ENCODE results near the gene TRIM9.
A peak's percentile ranks its signal among the peaks of the same experiment; 100 is the strongest.

DNA sequence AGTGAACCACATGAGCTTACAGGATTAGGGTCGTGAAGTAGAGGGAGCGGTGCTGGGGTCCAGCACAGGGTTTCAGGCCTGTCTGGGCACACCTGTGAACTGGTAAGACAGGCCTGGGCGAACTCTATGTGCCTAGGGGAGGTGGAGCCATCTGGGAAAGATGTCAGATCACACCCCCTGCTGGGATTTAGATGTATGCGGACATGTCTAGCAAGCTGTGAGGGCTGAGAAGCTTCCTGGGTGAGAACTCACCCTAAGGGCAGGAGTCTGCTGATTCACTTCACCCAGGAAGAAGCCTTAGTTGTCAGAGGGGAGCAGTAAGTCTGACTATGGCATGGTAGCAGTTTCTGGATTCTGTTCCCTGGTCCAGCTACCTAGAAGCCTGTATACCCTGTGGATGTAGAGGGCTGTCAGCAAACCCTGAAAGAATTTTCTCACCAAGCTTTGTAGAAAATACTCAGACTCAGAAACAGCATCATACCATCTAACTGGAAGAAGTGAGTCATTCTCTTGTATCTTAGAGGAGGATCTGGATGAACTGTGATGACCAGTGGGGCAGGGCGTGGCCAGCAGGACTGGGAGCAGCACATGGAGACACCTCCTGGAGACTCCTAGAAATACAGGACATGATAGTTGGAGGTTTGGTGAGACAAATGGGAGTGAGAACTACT, 139.4 kb downstream of the TRIM9 start:
- TF ChIP-seq, protein P1, sequence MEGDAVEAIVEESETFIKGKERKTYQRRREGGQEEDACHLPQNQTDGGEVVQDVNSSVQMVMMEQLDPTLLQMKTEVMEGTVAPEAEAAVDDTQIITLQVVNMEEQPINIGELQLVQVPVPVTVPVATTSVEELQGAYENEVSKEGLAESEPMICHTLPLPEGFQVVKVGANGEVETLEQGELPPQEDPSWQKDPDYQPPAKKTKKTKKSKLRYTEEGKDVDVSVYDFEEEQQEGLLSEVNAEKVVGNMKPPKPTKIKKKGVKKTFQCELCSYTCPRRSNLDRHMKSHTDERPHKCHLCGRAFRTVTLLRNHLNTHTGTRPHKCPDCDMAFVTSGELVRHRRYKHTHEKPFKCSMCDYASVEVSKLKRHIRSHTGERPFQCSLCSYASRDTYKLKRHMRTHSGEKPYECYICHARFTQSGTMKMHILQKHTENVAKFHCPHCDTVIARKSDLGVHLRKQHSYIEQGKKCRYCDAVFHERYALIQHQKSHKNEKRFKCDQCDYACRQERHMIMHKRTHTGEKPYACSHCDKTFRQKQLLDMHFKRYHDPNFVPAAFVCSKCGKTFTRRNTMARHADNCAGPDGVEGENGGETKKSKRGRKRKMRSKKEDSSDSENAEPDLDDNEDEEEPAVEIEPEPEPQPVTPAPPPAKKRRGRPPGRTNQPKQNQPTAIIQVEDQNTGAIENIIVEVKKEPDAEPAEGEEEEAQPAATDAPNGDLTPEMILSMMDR (IDR thresholded peaks at IDR 0.05), result no peak
- peak in 1 of 2 donors; percentile 35 for TF ChIP-seq POLR2AphosphoS5 (IDR thresholded peaks at IDR 0.05; ENCODE audit: insufficient read depth in 1 of 2, low read depth in 1 of 2)

All from vagina (tissue), 2 donors.